OCI-LY7 (cell line): ENCODE data around the gene ALG11. TPM values are rescaled to one million over a fixed set of nuclear protein-coding genes. Genes with fewer than 3 reads are reported as not detected.
A peak's percentile ranks its signal among the peaks of the same experiment; 100 is the strongest.

Source experiments
- BruUV-seq: library from RNA; stranded (reverse); fragments of 400-500 nt; replicated peaks from 2 replicates; lab custom pipeline; 2021; lab: Mats Ljungman, UMichigan
- CTCF ChIA-PET: fragments of 300-600 bp; sonication (Branson Sonifier 250); formaldehyde crosslinking; loops from one replicate; lab custom pipeline; 2022; ENCODE audit warnings: antibody characterized with exemption; ENCODE audit not compliant: unreplicated experiment; lab: Charles Lee
- POLR2A ChIA-PET: fragments of 300-600 bp; sonication (Branson Sonifier 250); formaldehyde crosslinking; loops from one replicate; lab custom pipeline; 2022; ENCODE audit warnings: antibody characterized with exemption; lab: Charles Lee
- DNase-seq: peaks from one replicate; pipeline ENCODE4 v3.0.0-alpha.2; 2015; ENCODE audit warnings: low spot score
- H2AFZ ChIP-seq: fragments of 200-600 bp; sonication (generic), shearing (Covaris generic); 2 replicates; pipeline ENCODE4 v1.6.1; 2014; ENCODE audit warnings: mild to moderate bottlenecking, antibody characterized with exemption, low read length, moderate library complexity
- H3K27ac ChIP-seq: fragments of 200-600 bp; sonication (generic); 2 replicates; pipeline ENCODE4 v1.5.1; 2014; ENCODE audit warnings: mixed run types, low read depth, mild to moderate bottlenecking, moderate library complexity, low read length, inconsistent platforms; ENCODE audit not compliant: poor library complexity, severe bottlenecking
- H3K36me3 ChIP-seq: fragments of 200-600 bp; sonication (generic); 2 replicates; pipeline ENCODE4 v1.6.1; 2014; ENCODE audit warnings: mild to moderate bottlenecking, antibody characterized with exemption, low read length, moderate library complexity, mixed read lengths; ENCODE audit not compliant: insufficient read depth
- H3K4me1 ChIP-seq: fragments of 200-600 bp; sonication (generic); 2 replicates; pipeline ENCODE4 v1.5.1; 2014; ENCODE audit warnings: mild to moderate bottlenecking, low read length; ENCODE audit not compliant: insufficient read depth, poor library complexity, severe bottlenecking
- H3K4me2 ChIP-seq: fragments of 200-600 bp; sonication (generic); 2 replicates; pipeline ENCODE4 v1.6.1; 2014; ENCODE audit warnings: mild to moderate bottlenecking, low read length
- H3K4me3 ChIP-seq: fragments of 200-600 bp; sonication (generic); 2 replicates; pipeline ENCODE4 v1.5.1; 2014; ENCODE audit warnings: mild to moderate bottlenecking, low read depth, low read length; ENCODE audit not compliant: poor library complexity, severe bottlenecking
- H3K79me2 ChIP-seq: fragments of 200-600 bp; sonication (generic); 2 replicates; pipeline ENCODE4 v1.6.1; 2016; ENCODE audit warnings: low read depth, mild to moderate bottlenecking, low read length, moderate library complexity, mixed read lengths; ENCODE audit not compliant: insufficient read depth
- H3K9me2 ChIP-seq: fragments of 200-600 bp; sonication (generic); 2 replicates; pipeline ENCODE4 v1.6.1; 2016; ENCODE audit warnings: mild to moderate bottlenecking, low read length, mixed read lengths; ENCODE audit not compliant: insufficient read depth
- H3K9me3 ChIP-seq: fragments of 200-600 bp; sonication (generic); 2 replicates; pipeline ENCODE4 v1.6.1; 2014; ENCODE audit warnings: mild to moderate bottlenecking, mixed run types, low read length, mixed read lengths
- H4K20me1 ChIP-seq: fragments of 200-600 bp; sonication (generic); 2 replicates; pipeline ENCODE4 v1.6.1; 2014; ENCODE audit warnings: mild to moderate bottlenecking, antibody characterized with exemption, low read length, moderate library complexity, mixed read lengths; ENCODE audit not compliant: insufficient read depth
- CTCF ChIP-seq: fragments of 200-600 bp; sonication (generic); conservative IDR thresholded peaks from 2 replicates; pipeline ENCODE4 v1.5.1; 2014; ENCODE audit warnings: mild to moderate bottlenecking, antibody characterized with exemption, low read length, moderate library complexity, mixed read lengths
- EZH2phosphoT487 ChIP-seq: fragments of 200-600 bp; sonication (generic); IDR thresholded peaks from 2 replicates; pipeline ENCODE4 v1.6.1; 2018; ENCODE audit warnings: low read depth, borderline replicate concordance, mild to moderate bottlenecking, mixed run types, antibody characterized with exemption, low read length, moderate library complexity, mixed read lengths
- intact Hi-C: fragments of 100-400 bp; cut with micrococcal nuclease; formaldehyde crosslinking; loops from one replicate; pipeline ENCODE4 v1.10.0; 2022; ENCODE audit not compliant: unreplicated experiment
- total RNA-seq, 2 experiments: library from RNA; depleted of rRNA in 1 of 2; stranded (reverse); fragments of >200 nt in 1 of 2; shearing (Covaris generic) in 1 of 2; gene quantifications; 2 replicates each; pipeline ENCODE4 v1.2.3, GENCODE V29; 2014 to 2022

Gene ALG11
- total RNA-seq, 2 experiments from 2014 or later: 14.1 to 19.4 TPM

- intact Hi-C loops: no loop called here
- Histone ChIP-seq H3K27ac (no peak overlapping the region), H3K4me1 (no peaks in the 10 kb centered on the region), H3K4me2 (no peak overlapping the region), H3K4me3 (no peak overlapping the region), H2AFZ (no peak overlapping the region), H4K20me1 (no peaks in the 10 kb centered on the region), H3K36me3 (no peaks in the 10 kb centered on the region), H3K9me3 (no peaks in the 10 kb centered on the region), H3K9me2 (no peaks in the 10 kb centered on the region), H3K79me2 (no peaks in the 10 kb centered on the region)
- ChIA-PET CTCF (no interaction called here), POLR2A (interaction anchor here (0.6 to 0.9 kb wide), 2 partner anchors 10 to 13 kb away, joined by 3 read pairs; no protein-coding TSS in a partner anchor)
- TF ChIP-seq EZH2phosphoT487: no peak
- TF ChIP-seq CTCF: no peak
- BruUV-seq: no TSS peak
- no peak for DNase-seq
These were observed 49.4 kb downstream of the ALG11 start for GRCh38 chr13:52061587-52061986.

GRCh38 chr13:52067237-52067636 is 55.0 kb downstream of the ALG11 start:
- Histone ChIP-seq H3K79me2 (no peaks in the 10 kb centered on the region), H3K9me2 (no peaks in the 10 kb centered on the region), H3K9me3 (peaks cover 8% of the 10 kb centered on the region), H3K4me1 (no peaks in the 10 kb centered on the region), H3K27ac (no peak overlapping the region), H3K4me2 (no peak overlapping the region), H2AFZ (no peak overlapping the region), H3K4me3 (no peak overlapping the region), H3K36me3 (no peaks in the 10 kb centered on the region), H4K20me1 (no peaks in the 10 kb centered on the region)
- no TSS peak for BruUV-seq
- POLR2A ChIA-PET: no interaction called here
- CTCF ChIA-PET: no interaction called here
- TF ChIP-seq CTCF (no peak), EZH2phosphoT487 (no peak)
- intact Hi-C loops: no loop called here
- DNase-seq: peak; percentile 8

- H3K9me2 ChIP-seq: no peaks in the 10 kb centered on the region
- TF ChIP-seq CTCF (peak; percentile 46), EZH2phosphoT487 (no peak)
- H3K9me3 ChIP-seq: peaks cover 8% of the 10 kb centered on the region
- peak; percentile 16 for DNase-seq
- no peaks in the 10 kb centered on the region for H3K4me1 ChIP-seq
- intact Hi-C loops: no loop called here
- CTCF ChIA-PET: no interaction called here
- H3K27ac ChIP-seq: no peak overlapping the region
- H2AFZ ChIP-seq: no peak overlapping the region
- no peaks in the 10 kb centered on the region for H4K20me1 ChIP-seq
- no peaks in the 10 kb centered on the region for H3K36me3 ChIP-seq
- no TSS peak for BruUV-seq
- POLR2A ChIA-PET: no interaction called here
- H3K4me2 ChIP-seq: no peak overlapping the region
- no peaks in the 10 kb centered on the region for H3K79me2 ChIP-seq
- no peak overlapping the region for H3K4me3 ChIP-seq
These were observed 58.8 kb downstream of the ALG11 start for GRCh38 chr13:52070929-52071523.
